GM23338 (cell line): ENCODE data around the gene PML. TPM values are rescaled to one million over a fixed set of nuclear protein-coding genes. Genes with fewer than 3 reads are reported as not detected.

Experiments
- ATAC-seq: fragments of 200-7000 bp; cut with Tn5 transposase; 3 replicates; pipeline ENCODE4 v1.9.1; 2020
- DNase-seq: peaks from one replicate; pipeline ENCODE4 v3.0.0-alpha.2; 2015; ENCODE audit warnings: low spot score
- H2AFZ ChIP-seq: fragments of 200-600 bp; sonication (generic); 2 replicates; pipeline ENCODE4 v1.8.0; 2016; ENCODE audit warnings: antibody characterized with exemption, mild to moderate bottlenecking, moderate library complexity
- H3F3A ChIP-seq: fragments of 200-600 bp; sonication (generic); replicated peaks from 2 replicates; pipeline ENCODE4 v1.8.0; 2017; ENCODE audit warnings: antibody characterized with exemption, mixed run types, low read depth
- H3K27ac ChIP-seq: fragments of 200-600 bp; sonication (generic); 2 replicates; pipeline ENCODE4 v1.6.1; 2016; ENCODE audit warnings: low read depth
- H3K27me3 ChIP-seq: fragments of 200-600 bp; sonication (generic); 2 replicates; pipeline ENCODE4 v1.8.0; 2016; ENCODE audit warnings: mild to moderate bottlenecking, mixed run types, moderate library complexity; ENCODE audit not compliant: insufficient read depth
- H3K36me3 ChIP-seq: fragments of 200-600 bp; sonication (generic); 2 replicates; pipeline ENCODE4 v1.8.0; 2016; ENCODE audit warnings: mild to moderate bottlenecking; ENCODE audit not compliant: insufficient read depth
- H3K4me1 ChIP-seq: fragments of 200-600 bp; sonication (generic); 2 replicates; pipeline ENCODE4 v1.8.0; 2016; ENCODE audit warnings: mild to moderate bottlenecking, moderate library complexity; ENCODE audit not compliant: insufficient read depth
- H3K4me2 ChIP-seq: fragments of 200-600 bp; sonication (generic); 2 replicates; pipeline ENCODE4 v1.7.1; 2017; ENCODE audit warnings: mixed run types
- H3K4me3 ChIP-seq: fragments of 200-600 bp; sonication (generic); 2 replicates; pipeline ENCODE4 v1.6.1; 2016; ENCODE audit warnings: mixed run types
- H3K79me2 ChIP-seq: fragments of 200-600 bp; sonication (generic); replicated peaks from 2 replicates; pipeline ENCODE4 v1.8.0; 2017; ENCODE audit warnings: mild to moderate bottlenecking; ENCODE audit not compliant: insufficient read depth
- H3K9me2 ChIP-seq: fragments of 200-600 bp; sonication (generic); 2 replicates; pipeline ENCODE4 v1.8.0; 2017; ENCODE audit not compliant: insufficient read depth
- H4K20me1 ChIP-seq: fragments of 200-600 bp; sonication (generic); replicated peaks from 2 replicates; pipeline ENCODE4 v1.8.0; 2017; ENCODE audit warnings: mild to moderate bottlenecking; ENCODE audit not compliant: insufficient read depth
- H3K27ac Mint-ChIP-seq: 2 replicates; pipeline ENCODE4 v1.8.0; 2020; ENCODE audit warnings: inconsistent platforms, mild to moderate bottlenecking, moderate library complexity, mixed read lengths
- H3K27me3 Mint-ChIP-seq: 3 replicates; pipeline ENCODE4 v1.8.0; 2022; ENCODE audit warnings: low read depth, mild to moderate bottlenecking, moderate library complexity, mixed read lengths, inconsistent platforms; ENCODE audit not compliant: insufficient read depth, poor library complexity
- H3K36me3 Mint-ChIP-seq: 3 replicates; pipeline ENCODE4 v1.8.0; 2021; ENCODE audit warnings: low read depth, mild to moderate bottlenecking, inconsistent platforms, moderate library complexity, mixed read lengths
- H3K4me1 Mint-ChIP-seq: 3 replicates; pipeline ENCODE4 v1.8.0; 2020; ENCODE audit warnings: mild to moderate bottlenecking, inconsistent platforms, mixed read lengths
- H3K4me3 Mint-ChIP-seq: 3 replicates; pipeline ENCODE4 v1.8.0; 2021; ENCODE audit warnings: moderate library complexity, mild to moderate bottlenecking, inconsistent platforms, mixed read lengths
- H3K9me3 Mint-ChIP-seq: 3 replicates; pipeline ENCODE4 v1.8.0; 2020; ENCODE audit warnings: moderate library complexity, mild to moderate bottlenecking, inconsistent platforms, mixed read lengths
- CREB1 ChIP-seq: fragments of 250-450 bp; sonication (Bioruptor Pico); IDR thresholded peaks from 2 replicates; pipeline ENCODE4 v1.5.0; 2020; ENCODE audit warnings: low read depth, mild to moderate bottlenecking, moderate library complexity
- EZH2 ChIP-seq: fragments of 200-600 bp; sonication (generic); IDR thresholded peaks from one replicate; pipeline ENCODE4 v1.8.0; 2017; ENCODE audit warnings: antibody characterized with exemption, mild to moderate bottlenecking, low read depth; ENCODE audit not compliant: unreplicated experiment
- EZH2phosphoT487 ChIP-seq: fragments of 200-600 bp; sonication (generic); IDR thresholded peaks from one replicate; pipeline ENCODE4 v1.8.1; 2018; ENCODE audit warnings: antibody characterized with exemption; ENCODE audit not compliant: unreplicated experiment
- POLR2AphosphoS5 ChIP-seq: IDR thresholded peaks from 2 replicates; pipeline ENCODE4 v1.6.1; 2016; ENCODE audit warnings: antibody characterized with exemption, low read depth
- ZNF331 ChIP-seq: fragments of 250-450 bp; sonication (Bioruptor Pico); IDR thresholded peaks from 2 replicates; pipeline ENCODE4 v1.5.0; 2020; ENCODE audit warnings: low read depth, mild to moderate bottlenecking, moderate library complexity
- polyA plus RNA-seq: library from polyadenylated mRNA; unstranded; fragments of >200 nt; fragmentation: Nextera tagmentation; extraction: Ambion mirVana; gene quantifications from 2 replicates; pipeline ENCODE4 v1.2.1, GENCODE V29; 2016
- total RNA-seq: library from RNA; depleted of rRNA; stranded (reverse); fragments of >200 nt; shearing (Covaris generic); gene quantifications from 2 replicates; pipeline ENCODE4 v1.2.3, GENCODE V29; 2014
- TF ChIP-seq, protein P1 (sequence below): fragments of 250-450 bp; sonication (Bioruptor Pico); IDR thresholded peaks from 2 replicates; pipeline ENCODE4 v1.5.0; 2020; ENCODE audit warnings: mild to moderate bottlenecking, moderate library complexity
- TF ChIP-seq, protein P2 (sequence below): IDR thresholded peaks from 2 replicates; pipeline ENCODE4 v1.6.1; 2016; ENCODE audit warnings: antibody characterized with exemption

Gene PML
- total and polyA plus RNA-seq, 2 experiments from 2014 or later, result 19.0 to 73.1 TPM

GRCh38 chr15:74022706-74023470, 28.4 kb downstream of the PML start (continued):
- TF ChIP-seq, protein P1, sequence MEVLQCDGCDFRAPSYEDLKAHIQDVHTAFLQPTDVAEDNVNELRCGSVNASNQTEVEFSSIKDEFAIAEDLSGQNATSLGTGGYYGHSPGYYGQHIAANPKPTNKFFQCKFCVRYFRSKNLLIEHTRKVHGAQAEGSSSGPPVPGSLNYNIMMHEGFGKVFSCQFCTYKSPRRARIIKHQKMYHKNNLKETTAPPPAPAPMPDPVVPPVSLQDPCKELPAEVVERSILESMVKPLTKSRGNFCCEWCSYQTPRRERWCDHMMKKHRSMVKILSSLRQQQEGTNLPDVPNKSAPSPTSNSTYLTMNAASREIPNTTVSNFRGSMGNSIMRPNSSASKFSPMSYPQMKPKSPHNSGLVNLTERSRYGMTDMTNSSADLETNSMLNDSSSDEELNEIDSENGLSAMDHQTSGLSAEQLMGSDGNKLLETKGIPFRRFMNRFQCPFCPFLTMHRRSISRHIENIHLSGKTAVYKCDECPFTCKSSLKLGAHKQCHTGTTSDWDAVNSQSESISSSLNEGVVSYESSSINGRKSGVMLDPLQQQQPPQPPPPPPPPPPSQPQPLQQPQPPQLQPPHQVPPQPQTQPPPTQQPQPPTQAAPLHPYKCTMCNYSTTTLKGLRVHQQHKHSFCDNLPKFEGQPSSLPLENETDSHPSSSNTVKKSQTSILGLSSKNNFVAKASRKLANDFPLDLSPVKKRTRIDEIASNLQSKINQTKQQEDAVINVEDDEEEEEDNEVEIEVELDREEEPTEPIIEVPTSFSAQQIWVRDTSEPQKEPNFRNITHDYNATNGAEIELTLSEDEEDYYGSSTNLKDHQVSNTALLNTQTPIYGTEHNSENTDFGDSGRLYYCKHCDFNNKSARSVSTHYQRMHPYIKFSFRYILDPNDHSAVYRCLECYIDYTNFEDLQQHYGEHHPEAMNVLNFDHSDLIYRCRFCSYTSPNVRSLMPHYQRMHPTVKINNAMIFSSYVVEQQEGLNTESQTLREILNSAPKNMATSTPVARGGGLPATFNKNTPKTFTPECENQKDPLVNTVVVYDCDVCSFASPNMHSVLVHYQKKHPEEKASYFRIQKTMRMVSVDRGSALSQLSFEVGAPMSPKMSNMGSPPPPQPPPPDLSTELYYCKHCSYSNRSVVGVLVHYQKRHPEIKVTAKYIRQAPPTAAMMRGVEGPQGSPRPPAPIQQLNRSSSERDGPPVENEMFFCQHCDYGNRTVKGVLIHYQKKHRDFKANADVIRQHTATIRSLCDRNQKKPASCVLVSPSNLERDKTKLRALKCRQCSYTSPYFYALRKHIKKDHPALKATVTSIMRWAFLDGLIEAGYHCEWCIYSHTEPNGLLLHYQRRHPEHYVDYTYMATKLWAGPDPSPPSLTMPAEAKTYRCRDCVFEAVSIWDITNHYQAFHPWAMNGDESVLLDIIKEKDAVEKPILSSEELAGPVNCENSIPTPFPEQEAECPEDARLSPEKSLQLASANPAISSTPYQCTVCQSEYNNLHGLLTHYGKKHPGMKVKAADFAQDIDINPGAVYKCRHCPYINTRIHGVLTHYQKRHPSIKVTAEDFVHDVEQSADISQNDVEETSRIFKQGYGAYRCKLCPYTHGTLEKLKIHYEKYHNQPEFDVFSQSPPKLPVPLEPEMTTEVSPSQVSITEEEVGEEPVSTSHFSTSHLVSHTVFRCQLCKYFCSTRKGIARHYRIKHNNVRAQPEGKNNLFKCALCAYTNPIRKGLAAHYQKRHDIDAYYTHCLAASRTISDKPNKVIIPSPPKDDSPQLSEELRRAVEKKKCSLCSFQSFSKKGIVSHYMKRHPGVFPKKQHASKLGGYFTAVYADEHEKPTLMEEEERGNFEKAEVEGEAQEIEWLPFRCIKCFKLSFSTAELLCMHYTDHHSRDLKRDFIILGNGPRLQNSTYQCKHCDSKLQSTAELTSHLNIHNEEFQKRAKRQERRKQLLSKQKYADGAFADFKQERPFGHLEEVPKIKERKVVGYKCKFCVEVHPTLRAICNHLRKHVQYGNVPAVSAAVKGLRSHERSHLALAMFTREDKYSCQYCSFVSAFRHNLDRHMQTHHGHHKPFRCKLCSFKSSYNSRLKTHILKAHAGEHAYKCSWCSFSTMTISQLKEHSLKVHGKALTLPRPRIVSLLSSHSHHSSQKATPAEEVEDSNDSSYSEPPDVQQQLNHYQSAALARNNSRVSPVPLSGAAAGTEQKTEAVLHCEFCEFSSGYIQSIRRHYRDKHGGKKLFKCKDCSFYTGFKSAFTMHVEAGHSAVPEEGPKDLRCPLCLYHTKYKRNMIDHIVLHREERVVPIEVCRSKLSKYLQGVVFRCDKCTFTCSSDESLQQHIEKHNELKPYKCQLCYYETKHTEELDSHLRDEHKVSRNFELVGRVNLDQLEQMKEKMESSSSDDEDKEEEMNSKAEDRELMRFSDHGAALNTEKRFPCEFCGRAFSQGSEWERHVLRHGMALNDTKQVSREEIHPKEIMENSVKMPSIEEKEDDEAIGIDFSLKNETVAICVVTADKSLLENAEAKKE (CRISPR knock-in tag), result no peak
- TF ChIP-seq POLR2AphosphoS5 (no peak), ZNF331 (CRISPR knock-in tag) (no peak)

- Histone ChIP-seq H3K27me3 (no peaks in the 10 kb centered on the region), H3F3A (no peaks in the 10 kb centered on the region), H3K4me1 (no peaks in the 10 kb centered on the region), H3K9me2 (no peaks in the 10 kb centered on the region), H2AFZ (no peak overlapping the region), H4K20me1 (peaks cover 5% of the 10 kb centered on the region; the same call in 1 of the 2 replicates), H3K4me3 (no peak overlapping the region), H3K4me2 (no peak overlapping the region), H3K27ac (no peak overlapping the region), H3K36me3 (no peaks in the 10 kb centered on the region; the same call in 1 of the 2 replicates), H3K79me2 (no peaks in the 10 kb centered on the region; the same call in 1 of the 2 replicates)
- no peaks in the 10 kb centered on the region; the same call in 2 of the 3 replicates for H3K4me1 Mint-ChIP-seq
- H3K9me3 Mint-ChIP-seq, result no peaks in the 10 kb centered on the region
- H3K36me3 Mint-ChIP-seq, result peaks cover 22% of the 10 kb centered on the region
- no peak overlapping the region for H3K27ac Mint-ChIP-seq
- ATAC-seq (no peak), DNase-seq (no peak)
- no peak overlapping the region for H3K4me3 Mint-ChIP-seq
- peaks cover 3% of the 10 kb centered on the region for H3K27me3 Mint-ChIP-seq
- TF ChIP-seq, protein P2, sequence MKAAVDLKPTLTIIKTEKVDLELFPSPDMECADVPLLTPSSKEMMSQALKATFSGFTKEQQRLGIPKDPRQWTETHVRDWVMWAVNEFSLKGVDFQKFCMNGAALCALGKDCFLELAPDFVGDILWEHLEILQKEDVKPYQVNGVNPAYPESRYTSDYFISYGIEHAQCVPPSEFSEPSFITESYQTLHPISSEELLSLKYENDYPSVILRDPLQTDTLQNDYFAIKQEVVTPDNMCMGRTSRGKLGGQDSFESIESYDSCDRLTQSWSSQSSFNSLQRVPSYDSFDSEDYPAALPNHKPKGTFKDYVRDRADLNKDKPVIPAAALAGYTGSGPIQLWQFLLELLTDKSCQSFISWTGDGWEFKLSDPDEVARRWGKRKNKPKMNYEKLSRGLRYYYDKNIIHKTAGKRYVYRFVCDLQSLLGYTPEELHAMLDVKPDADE, result no peak
- TF ChIP-seq POLR2AphosphoS5 (no peak), ZNF331 (CRISPR knock-in tag) (no peak), EZH2 (no peak), CREB1 (CRISPR knock-in tag) (no peak), EZH2phosphoT487 (no peak)
- TF ChIP-seq, protein P1 (CRISPR knock-in tag), result no peak
Observed at GRCh38 chr15:74024687-74025086, 30.2 kb downstream of the PML start.
